ENCODE measurements around the gene NT5C2. TPM values are rescaled to one million over a fixed set of nuclear protein-coding genes. Genes with fewer than 3 reads are reported as not detected.
"Not testable (repeated sequence)": the region's sequence is repeated elsewhere in the genome, so short reads cannot be mapped to it uniquely, and the experiment has no call there.

The NT5C2 gene
- total and polyA plus RNA-seq, 2 donors (not counting 1 experiment from before 2014, with no cell fraction given), result 74.3 to 82.2 TPM

DNA sequence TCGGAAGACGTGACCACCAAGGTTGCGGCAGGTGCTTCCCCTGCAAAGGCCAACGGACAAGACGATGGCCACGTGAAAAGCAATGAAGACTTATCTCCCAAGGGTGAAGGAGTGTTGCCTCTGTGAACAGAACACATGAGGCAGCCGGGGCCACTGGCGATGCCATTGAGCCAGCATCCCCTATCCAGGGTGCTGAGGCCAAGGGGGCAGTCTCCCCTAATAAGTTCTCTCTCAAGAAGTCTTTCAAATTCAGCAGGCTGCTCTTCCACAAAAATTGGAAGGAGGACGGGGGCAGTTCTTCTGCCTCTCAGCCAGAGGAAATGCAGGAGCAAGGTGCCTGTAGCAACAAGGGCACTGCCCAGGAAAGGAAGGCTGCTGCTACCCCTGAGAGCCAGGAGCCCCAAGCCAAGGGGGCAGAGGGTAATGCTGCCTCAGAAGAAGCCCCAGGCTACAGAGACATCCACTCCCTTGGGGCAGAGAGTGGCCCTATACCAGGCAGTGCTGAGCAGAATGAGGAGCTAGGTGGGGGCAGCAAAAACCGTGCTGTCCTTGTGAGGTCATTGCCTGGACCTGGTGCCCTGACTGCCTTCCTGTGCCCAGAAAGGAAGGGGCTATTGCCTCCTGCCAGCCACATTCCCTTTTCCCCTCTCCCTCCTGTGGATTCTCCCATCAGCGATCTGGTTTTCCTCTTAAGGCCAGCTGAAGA is 17.3 kb downstream of the NT5C2 start:
- no peaks in the 10 kb centered on the region for H3K9me3 ChIP-seq (ENCODE audit: control insufficient read depth, insufficient read depth, low read depth, low read length)
- peaks cover 23% of the 10 kb centered on the region for H3K79me2 ChIP-seq (ENCODE audit: control insufficient read depth, insufficient read depth, low read length)
- H3K9ac ChIP-seq (ENCODE audit: insufficient read depth, low read length), result no peak overlapping the region
- H2AFZ ChIP-seq (ENCODE audit: low read length), result no peak overlapping the region
- no peaks in the 10 kb centered on the region for H4K20me1 ChIP-seq (ENCODE audit: control insufficient read depth, extremely low read depth, insufficient read depth, low read length)
- TF ChIP-seq, protein P1, sequence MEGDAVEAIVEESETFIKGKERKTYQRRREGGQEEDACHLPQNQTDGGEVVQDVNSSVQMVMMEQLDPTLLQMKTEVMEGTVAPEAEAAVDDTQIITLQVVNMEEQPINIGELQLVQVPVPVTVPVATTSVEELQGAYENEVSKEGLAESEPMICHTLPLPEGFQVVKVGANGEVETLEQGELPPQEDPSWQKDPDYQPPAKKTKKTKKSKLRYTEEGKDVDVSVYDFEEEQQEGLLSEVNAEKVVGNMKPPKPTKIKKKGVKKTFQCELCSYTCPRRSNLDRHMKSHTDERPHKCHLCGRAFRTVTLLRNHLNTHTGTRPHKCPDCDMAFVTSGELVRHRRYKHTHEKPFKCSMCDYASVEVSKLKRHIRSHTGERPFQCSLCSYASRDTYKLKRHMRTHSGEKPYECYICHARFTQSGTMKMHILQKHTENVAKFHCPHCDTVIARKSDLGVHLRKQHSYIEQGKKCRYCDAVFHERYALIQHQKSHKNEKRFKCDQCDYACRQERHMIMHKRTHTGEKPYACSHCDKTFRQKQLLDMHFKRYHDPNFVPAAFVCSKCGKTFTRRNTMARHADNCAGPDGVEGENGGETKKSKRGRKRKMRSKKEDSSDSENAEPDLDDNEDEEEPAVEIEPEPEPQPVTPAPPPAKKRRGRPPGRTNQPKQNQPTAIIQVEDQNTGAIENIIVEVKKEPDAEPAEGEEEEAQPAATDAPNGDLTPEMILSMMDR (conservative IDR thresholded peaks at IDR 0.05 in 1 of 2, IDR thresholded peaks at IDR 0.05 in 1 of 2; ENCODE audit: low read depth in 1 of 2, low read length in 2 of 2), result no peak
- no peak for TF ChIP-seq EZH2 (IDR thresholded peaks at IDR 0.05; ENCODE audit: low read length, missing control alignments)
- no peak overlapping the region for H3K4me3 ChIP-seq (replicated peaks in 1 of 4; ENCODE audit: control extremely low read depth in 1 of 4, insufficient read depth in 1 of 4, low read depth in 3 of 4, low read length in 4 of 4)
- H3K27ac ChIP-seq (ENCODE audit: insufficient read depth, low read length), result no peak overlapping the region
- H3K4me2 ChIP-seq (ENCODE audit: extremely low read depth, insufficient read depth, low read length), result no peak overlapping the region
- H3K4me1 ChIP-seq (ENCODE audit: control insufficient read depth, extremely low read depth, insufficient read depth, low read length), result no peaks in the 10 kb centered on the region
- no peak for DNase-seq (ENCODE audit: low read depth in 2 of 2)
- no peaks in the 10 kb centered on the region for H3K27me3 ChIP-seq (ENCODE audit: control insufficient read depth, insufficient read depth, low read length)
- peaks cover 6% of the 10 kb centered on the region for H3K36me3 ChIP-seq (ENCODE audit: control insufficient read depth, insufficient read depth, low read length)

- H3K4me3 ChIP-seq (replicated peaks in 1 of 4; ENCODE audit: control extremely low read depth in 1 of 4, insufficient read depth in 1 of 4, low read depth in 3 of 4, low read length in 4 of 4); H3K27ac ChIP-seq (ENCODE audit: insufficient read depth, low read length); H3K4me1 ChIP-seq (ENCODE audit: control insufficient read depth, extremely low read depth, insufficient read depth, low read length); H3K36me3 ChIP-seq (ENCODE audit: control insufficient read depth, insufficient read depth, low read length); H3K27me3 ChIP-seq (ENCODE audit: control insufficient read depth, insufficient read depth, low read length); H3K4me2 ChIP-seq (ENCODE audit: extremely low read depth, insufficient read depth, low read length); DNase-seq (ENCODE audit: low read depth in 2 of 2); H3K9ac ChIP-seq (ENCODE audit: insufficient read depth, low read length); H3K9me3 ChIP-seq (ENCODE audit: control insufficient read depth, insufficient read depth, low read depth, low read length); H4K20me1 ChIP-seq (ENCODE audit: control insufficient read depth, extremely low read depth, insufficient read depth, low read length); H2AFZ ChIP-seq (ENCODE audit: low read length): not testable (repeated sequence)
- H3K79me2 ChIP-seq (ENCODE audit: control insufficient read depth, insufficient read depth, low read length), result peaks cover 15% of the 10 kb centered on the region
Observed at GRCh38 chr10:103174324-103174723, 18.7 kb downstream of the NT5C2 start.

- no peaks in the 10 kb centered on the region for H3K9me3 ChIP-seq (ENCODE audit: control insufficient read depth, insufficient read depth, low read depth, low read length)
- H3K4me2 ChIP-seq (ENCODE audit: extremely low read depth, insufficient read depth, low read length), result no peak overlapping the region
- H3K36me3 ChIP-seq (ENCODE audit: control insufficient read depth, insufficient read depth, low read length), result peaks cover 2% of the 10 kb centered on the region
Observed at GRCh38 chr10:103171278-103171677, 21.8 kb downstream of the NT5C2 start.

More at GRCh38 chr10:103171278-103171677, 21.8 kb downstream of the NT5C2 start:
- no peak overlapping the region for H3K27ac ChIP-seq (ENCODE audit: insufficient read depth, low read length)
- no peak overlapping the region for H2AFZ ChIP-seq (ENCODE audit: low read length)
- no peak for DNase-seq (ENCODE audit: low read depth in 2 of 2)
- no peaks in the 10 kb centered on the region for H3K27me3 ChIP-seq (ENCODE audit: control insufficient read depth, insufficient read depth, low read length)
- no peak overlapping the region for H3K4me3 ChIP-seq (replicated peaks in 1 of 4; ENCODE audit: control extremely low read depth in 1 of 4, insufficient read depth in 1 of 4, low read depth in 3 of 4, low read length in 4 of 4)
- H3K79me2 ChIP-seq (ENCODE audit: control insufficient read depth, insufficient read depth, low read length), result peaks cover 11% of the 10 kb centered on the region
- no peak overlapping the region for H3K9ac ChIP-seq (ENCODE audit: insufficient read depth, low read length)
- TF ChIP-seq, protein P1 (conservative IDR thresholded peaks at IDR 0.05 in 1 of 2, IDR thresholded peaks at IDR 0.05 in 1 of 2; ENCODE audit: low read depth in 1 of 2, low read length in 2 of 2), result no peak
- no peak for TF ChIP-seq EZH2 (IDR thresholded peaks at IDR 0.05; ENCODE audit: low read length, missing control alignments)
- no peaks in the 10 kb centered on the region for H3K4me1 ChIP-seq (ENCODE audit: control insufficient read depth, extremely low read depth, insufficient read depth, low read length)
- H4K20me1 ChIP-seq (ENCODE audit: control insufficient read depth, extremely low read depth, insufficient read depth, low read length), result no peaks in the 10 kb centered on the region

All from fibroblast of lung (primary cell).